C4-2B (cell line): ENCODE measurements around the gene SNAPC1.

Experiments
- H3K27ac ChIP-seq: fragments of 450-650 bp; 2 replicates; pipeline ENCODE4 v1.5.1; 2017
- CTCF ChIP-seq: fragments of 450-650 bp; conservative IDR thresholded peaks from 2 replicates; pipeline ENCODE4 v1.5.1; 2017; ENCODE audit warnings: mild to moderate bottlenecking
- ZFX ChIP-seq: fragments of 450-650 bp; IDR thresholded peaks from 2 replicates; pipeline ENCODE4 v1.6.1; 2017

SNAPC1 gene

DNA sequence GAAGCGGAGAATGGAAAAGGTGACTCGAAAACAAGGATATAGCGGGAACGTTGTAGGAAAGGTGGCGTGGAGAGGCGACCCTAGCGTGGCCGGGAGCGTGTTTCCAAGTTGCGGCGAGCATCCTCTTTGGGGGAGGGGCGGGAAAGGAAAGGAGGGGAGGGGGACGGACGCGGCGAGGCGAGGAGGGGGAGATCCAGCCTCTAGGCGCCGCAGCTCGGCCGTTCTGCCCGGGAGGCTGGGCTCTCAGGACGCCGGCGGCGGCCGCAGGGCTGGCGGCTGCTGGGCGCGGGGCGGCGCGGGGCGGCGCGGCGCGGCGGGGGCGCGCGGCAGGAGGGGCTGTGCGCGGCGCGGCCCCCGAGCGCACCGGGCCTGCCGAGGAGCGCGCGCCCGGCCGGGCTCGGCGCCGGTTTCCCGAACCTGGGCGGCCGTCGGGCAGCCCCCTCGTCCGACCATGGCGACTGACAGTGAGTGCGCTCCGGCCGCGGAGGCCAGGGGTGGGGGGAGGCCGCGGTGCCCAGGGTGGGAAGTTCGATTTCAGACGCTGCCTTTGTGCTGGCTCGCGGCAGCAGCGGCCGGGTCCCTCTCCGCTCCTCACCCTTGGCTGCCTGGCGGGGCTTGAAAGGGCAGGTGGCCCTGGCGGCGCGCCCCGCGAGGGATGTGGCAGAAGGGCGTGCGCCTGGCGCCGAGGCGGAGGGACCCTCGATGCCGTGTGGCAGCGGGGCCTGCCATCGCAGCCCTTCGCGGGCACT is 50.3 kb downstream of the SNAPC1 start, which contains the start of gene SYT16:
Gene SYT16, plus strand, starts transcription at position 357 of the 749 bp plus-strand sequence.
- no peak within 1 kb of the TSS for H3K27ac ChIP-seq
- TF ChIP-seq CTCF (no peak), ZFX (no peak)

DNA sequence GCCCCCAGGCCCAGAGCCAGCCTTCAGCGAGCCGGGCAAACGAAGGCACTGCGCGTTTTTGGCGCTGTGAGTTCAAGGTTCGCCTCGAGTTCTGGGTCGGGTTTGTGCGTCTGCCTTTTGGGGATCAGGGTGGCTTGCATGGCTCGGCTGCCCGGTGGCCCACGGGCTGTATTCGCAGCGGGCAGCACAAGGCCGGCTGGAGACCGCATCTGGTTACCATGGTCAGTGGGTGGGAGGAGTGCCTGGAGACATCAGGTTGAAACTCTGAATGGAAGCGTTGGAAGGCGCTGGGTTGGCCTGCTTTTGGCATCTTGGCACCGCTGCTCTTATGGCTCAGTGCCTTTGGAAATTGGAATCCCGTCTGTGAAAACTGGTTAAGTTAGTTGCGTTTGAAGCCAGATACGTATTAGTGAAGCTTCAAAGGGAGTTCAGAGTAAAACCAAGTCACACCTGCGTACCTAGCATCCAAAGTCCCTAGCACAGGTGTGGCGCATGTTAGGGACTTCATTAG is 50.9 kb downstream of the SNAPC1 start:
- no peak overlapping the region for H3K27ac ChIP-seq
- TF ChIP-seq ZFX (no peak), CTCF (no peak)

DNA sequence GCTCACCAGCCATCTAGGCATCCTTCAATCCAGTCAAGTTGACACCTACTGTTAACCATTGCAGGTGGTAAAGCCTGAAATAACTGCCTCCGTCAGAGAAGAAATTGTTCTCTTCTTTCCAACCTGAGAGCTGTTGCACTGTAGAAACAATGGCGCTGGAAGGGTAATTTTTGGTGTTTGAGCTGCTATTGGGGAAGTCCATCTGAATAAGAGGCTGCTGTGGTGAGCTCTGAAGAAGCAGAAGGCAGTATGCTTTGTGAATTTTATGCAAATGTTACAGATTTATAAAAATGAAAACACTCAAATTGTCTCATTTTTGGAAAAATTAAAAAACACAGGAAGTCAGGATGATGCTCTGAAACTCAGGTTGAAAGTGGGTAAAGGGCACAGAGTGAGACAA is 60.2 kb downstream of the SNAPC1 start:
- H3K27ac ChIP-seq, result no peak overlapping the region
- TF ChIP-seq ZFX (no peak), CTCF (no peak)

GRCh38 chr14:61832783-61833182 is 70.6 kb downstream of the SNAPC1 start:
- TF ChIP-seq ZFX, result no peak
- no peak for TF ChIP-seq CTCF
- H3K27ac ChIP-seq, result no peak overlapping the region

DNA sequence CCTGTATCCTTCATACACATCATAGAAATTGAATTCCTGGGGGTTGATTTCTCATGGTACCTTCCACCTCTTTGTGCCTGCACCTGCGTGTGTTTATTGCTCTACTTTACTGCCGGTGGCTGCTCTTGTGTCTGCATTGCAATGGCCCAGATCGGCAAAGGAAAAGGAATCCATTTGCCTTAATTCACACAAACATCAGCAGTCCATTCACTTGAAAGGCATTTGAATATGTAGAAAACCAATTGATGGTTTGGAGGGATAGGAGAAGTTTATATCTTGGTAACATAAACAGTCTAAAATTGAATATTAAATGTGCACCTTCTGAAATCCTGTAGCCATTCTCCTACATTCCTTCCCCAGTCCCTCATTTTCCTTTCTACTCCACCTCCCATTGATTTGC is 74.0 kb downstream of the SNAPC1 start:
- no peak overlapping the region for H3K27ac ChIP-seq
- TF ChIP-seq ZFX (no peak), CTCF (no peak)

DNA sequence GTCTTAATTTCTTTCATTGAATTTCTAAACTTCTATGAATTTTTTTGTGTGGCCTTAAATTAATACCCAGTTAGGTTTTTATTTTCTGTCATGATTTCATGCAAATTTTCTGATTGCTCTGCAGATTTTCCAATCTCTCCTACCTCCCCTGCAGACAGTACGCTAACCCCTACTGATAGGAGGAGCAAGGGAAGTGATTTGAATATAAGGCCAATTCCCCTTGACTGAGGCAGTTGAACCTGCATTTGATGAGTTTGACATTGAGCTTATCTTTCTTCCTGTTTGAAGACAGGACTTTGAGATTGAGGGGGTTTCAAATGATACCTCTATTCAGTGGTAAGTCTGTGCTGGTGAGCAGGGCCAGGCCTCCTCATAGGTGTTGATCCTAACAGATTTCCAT is 74.6 kb downstream of the SNAPC1 start:
- no peak overlapping the region for H3K27ac ChIP-seq
- TF ChIP-seq CTCF (no peak), ZFX (no peak)

- TF ChIP-seq CTCF (peak; percentile 94), ZFX (no peak)
- H3K27ac ChIP-seq, result no peak overlapping the region
Measured at GRCh38 chr14:61837336-61838229, 75.4 kb downstream of the SNAPC1 start.
